H9 (cell line): ENCODE results near the gene MARS1. TPM values are rescaled to one million over a fixed set of nuclear protein-coding genes. Genes with fewer than 3 reads are reported as not detected.

Experiments
- DNase-seq: peaks from one replicate; pipeline ENCODE4 v3.0.0-alpha.2; 2017
- H2AFZ ChIP-seq: one replicate; pipeline ENCODE4 v1.6.1; 2013; ENCODE audit warnings: mild to moderate bottlenecking, low read length, control low read depth, moderate library complexity
- H2AK5ac ChIP-seq: 2 replicates; pipeline ENCODE4 v1.6.1; 2013; ENCODE audit warnings: low read length, control low read depth, mixed read lengths; ENCODE audit not compliant: insufficient read length
- H2BK120ac ChIP-seq: one replicate; pipeline ENCODE4 v1.6.1; 2013; ENCODE audit warnings: low read depth, mild to moderate bottlenecking, low read length, control low read depth, inconsistent platforms; ENCODE audit not compliant: poor library complexity, severe bottlenecking
- H2BK12ac ChIP-seq: 2 replicates; pipeline ENCODE4 v1.6.1; 2013; ENCODE audit warnings: low read length, control low read depth, mixed read lengths, low read depth; ENCODE audit not compliant: insufficient read length
- H2BK15ac ChIP-seq: 2 replicates; pipeline ENCODE4 v1.6.1; 2013; ENCODE audit warnings: low read depth, low read length, control low read depth
- H2BK20ac ChIP-seq: one replicate; pipeline ENCODE4 v1.6.1; 2013; ENCODE audit warnings: low read depth, mild to moderate bottlenecking, low read length, control low read depth, inconsistent platforms; ENCODE audit not compliant: poor library complexity, severe bottlenecking
- H2BK5ac ChIP-seq: 2 replicates; pipeline ENCODE4 v1.6.1; 2013; ENCODE audit warnings: low read length, control low read depth, mixed read lengths; ENCODE audit not compliant: insufficient read length
- H3K14ac ChIP-seq: 2 replicates; pipeline ENCODE4 v1.6.1; 2013; ENCODE audit warnings: low read length, control low read depth; ENCODE audit not compliant: insufficient read depth
- H3K18ac ChIP-seq: 2 replicates; pipeline ENCODE4 v1.6.1; 2013; ENCODE audit warnings: low read depth, mild to moderate bottlenecking, mixed read lengths, low read length, control low read depth; ENCODE audit not compliant: insufficient read length
- H3K23ac ChIP-seq: 2 replicates; pipeline ENCODE4 v1.6.1; 2013; ENCODE audit warnings: low read length, control low read depth, mixed read lengths, low read depth; ENCODE audit not compliant: insufficient read length
- H3K23me2 ChIP-seq: 2 replicates; pipeline ENCODE4 v1.6.1; 2013; ENCODE audit warnings: low read depth, mild to moderate bottlenecking, mixed read lengths, low read length, control low read depth; ENCODE audit not compliant: insufficient read length, poor library complexity, severe bottlenecking
- H3K27ac ChIP-seq: 2 replicates; pipeline ENCODE4 v1.5.1; 2013; ENCODE audit warnings: low read length, control low read depth, mixed read lengths, low read depth; ENCODE audit not compliant: insufficient read length
- H3K27me3 ChIP-seq: 2 replicates; pipeline ENCODE4 v1.6.1; 2013; ENCODE audit warnings: low read length, control low read depth, inconsistent platforms; ENCODE audit not compliant: insufficient read depth
- H3K4ac ChIP-seq: 2 replicates; pipeline ENCODE4 v1.6.1; 2013; ENCODE audit warnings: low read depth, mild to moderate bottlenecking, control low read depth, inconsistent platforms, low read length, moderate library complexity
- H3K4me1 ChIP-seq: 2 replicates; pipeline ENCODE4 v1.6.1; 2013; ENCODE audit warnings: low read length, control low read depth, inconsistent platforms; ENCODE audit not compliant: insufficient read depth
- H3K4me2 ChIP-seq: 2 replicates; pipeline ENCODE4 v1.6.1; 2013; ENCODE audit warnings: low read length, control low read depth, mixed read lengths; ENCODE audit not compliant: insufficient read length, insufficient read depth
- H3K56ac ChIP-seq: 2 replicates; pipeline ENCODE4 v1.6.1; 2013; ENCODE audit warnings: low read depth, mild to moderate bottlenecking, mixed read lengths, low read length, control low read depth; ENCODE audit not compliant: insufficient read length
- H3K79me1 ChIP-seq: 2 replicates; pipeline ENCODE4 v1.6.1; 2013; ENCODE audit warnings: low read depth, mild to moderate bottlenecking, moderate library complexity, low read length, control low read depth, inconsistent platforms; ENCODE audit not compliant: insufficient read depth, poor library complexity, severe bottlenecking
- H3K79me2 ChIP-seq: 2 replicates; pipeline ENCODE4 v1.6.1; 2013; ENCODE audit warnings: low read length, control low read depth, inconsistent platforms; ENCODE audit not compliant: insufficient read depth
- H3K9ac ChIP-seq: 2 replicates; pipeline ENCODE4 v1.6.1; 2013; ENCODE audit warnings: low read length, control low read depth, mixed read lengths; ENCODE audit not compliant: insufficient read length; ENCODE audit errors: extremely low read depth
- H3K9me3 ChIP-seq: one replicate; pipeline ENCODE4 v1.6.1; 2013; ENCODE audit warnings: low read depth, low read length, inconsistent platforms; ENCODE audit not compliant: control insufficient read depth
- H3T11ph ChIP-seq: one replicate; pipeline ENCODE4 v1.6.1; 2013; ENCODE audit warnings: mild to moderate bottlenecking, low read length, control low read depth, inconsistent platforms
- H4K20me1 ChIP-seq: one replicate; pipeline ENCODE4 v1.6.1; 2013; ENCODE audit not compliant: control insufficient read depth, insufficient read length, insufficient read depth
- H4K5ac ChIP-seq: 2 replicates; pipeline ENCODE4 v1.6.1; 2013; ENCODE audit warnings: low read depth, mild to moderate bottlenecking, mixed read lengths, low read length, control low read depth; ENCODE audit not compliant: insufficient read length
- H4K8ac ChIP-seq: replicated peaks from 2 replicates; pipeline ENCODE4 v1.6.1; 2013; ENCODE audit warnings: low read length, control low read depth, mixed read lengths, low read depth; ENCODE audit not compliant: insufficient read length
- H4K91ac ChIP-seq: 2 replicates; pipeline ENCODE4 v1.6.1; 2013; ENCODE audit warnings: low read depth, mild to moderate bottlenecking, moderate library complexity, mixed read lengths, low read length, control low read depth; ENCODE audit not compliant: insufficient read length
- H3K27ac Mint-ChIP-seq, 3 experiments: 2 replicates in 2 of 3; 3 replicates in 1 of 3; pipeline ENCODE4 v1.8.0; 2020 to 2021; ENCODE audit warnings: mixed read lengths in 3 of 3, mild to moderate bottlenecking in 1 of 3, moderate library complexity in 1 of 3
- H3K27me3 Mint-ChIP-seq: 2 replicates; pipeline ENCODE4 v1.8.0; 2021; ENCODE audit warnings: low read depth, mild to moderate bottlenecking, moderate library complexity, mixed read lengths
- H3K36me3 Mint-ChIP-seq, 3 experiments: 2 replicates in 2 of 3; 3 replicates in 1 of 3; pipeline ENCODE4 v1.8.0; 2020 to 2021; ENCODE audit warnings: low read depth in 3 of 3, mixed read lengths in 3 of 3; ENCODE audit not compliant: insufficient read depth in 1 of 3
- H3K4me1 Mint-ChIP-seq, 2 experiments: 2 replicates each; pipeline ENCODE4 v1.8.0; 2020; ENCODE audit warnings: mixed read lengths in 2 of 2
- H3K4me3 Mint-ChIP-seq, 2 experiments: 2 replicates in 1 of 2; 3 replicates in 1 of 2; pipeline ENCODE4 v1.8.0; 2020 to 2021; ENCODE audit warnings: mild to moderate bottlenecking in 2 of 2, mixed read lengths in 2 of 2, moderate library complexity in 1 of 2
- H3K9me3 Mint-ChIP-seq, 2 experiments: 2 replicates in 1 of 2; 3 replicates in 1 of 2; pipeline ENCODE4 v1.8.0; 2020; ENCODE audit warnings: mild to moderate bottlenecking in 2 of 2, mixed read lengths in 2 of 2, moderate library complexity in 1 of 2
- WGBS: extraction: QIAGEN DNeasy Blood & Tissue Kit; methylation state at CpG from one replicate; pipeline ENCODE4 v1.1.7; 2013; ENCODE audit warnings: missing lambda C conversion rate, low lambda C conversion rate, mixed read lengths; ENCODE audit not compliant: insufficient read length; ENCODE audit errors: extremely low coverage; 5-methylcytosine and 5-hydroxymethylcytosine counted together
- total RNA-seq: library from RNA; stranded (reverse); gene quantifications from 2 replicates; pipeline ENCODE4 v1.2.1, GENCODE V29; 2021
- TF ChIP-seq, protein P1 (sequence below): fragments of 200-600 bp; sonication (generic); conservative IDR thresholded peaks from 3 replicates; pipeline ENCODE4 v1.8.0; 2021; ENCODE audit warnings: antibody characterized with exemption, mild to moderate bottlenecking

MARS1 gene
- total RNA-seq, 1 experiment from 2014 or later, result 368 TPM

DNA sequence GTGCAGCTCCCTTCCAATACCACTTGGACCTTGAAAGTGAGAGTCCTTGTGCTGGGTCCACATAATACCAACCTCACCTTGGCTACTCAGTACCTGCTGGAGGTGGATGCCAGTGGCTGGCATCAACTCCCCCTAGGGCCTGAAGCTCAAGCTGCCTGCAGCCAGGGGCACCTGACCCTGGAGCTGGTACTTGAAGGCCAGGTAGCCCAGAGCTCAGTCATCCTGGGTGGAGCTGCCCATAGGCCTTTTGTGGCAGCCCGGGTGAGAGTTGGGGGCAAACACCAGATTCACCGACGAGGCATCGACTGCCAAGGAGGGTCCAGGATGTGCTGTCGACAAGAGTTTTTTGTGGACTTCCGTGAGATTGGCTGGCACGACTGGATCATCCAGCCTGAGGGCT, 38.5 kb upstream of the MARS1 start:
- H3K23ac ChIP-seq, result no peak overlapping the region
- no peaks in the 10 kb centered on the region for H4K20me1 ChIP-seq
- H2BK15ac ChIP-seq, result no peak overlapping the region
- H3K4me1 ChIP-seq, result no peaks in the 10 kb centered on the region; the same call in 1 of the 2 replicates
- H2AK5ac ChIP-seq, result no peak overlapping the region
- Mint-ChIP-seq H3K36me3 (peaks cover 0 to 2% (median 0%) of the 10 kb centered on the region in 3 experiments; a peak in 1 of 7 replicates), H3K27ac (no peak overlapping the region), H3K4me1 (peaks cover 12 to 20% of the 10 kb centered on the region in 2 experiments), H3K27me3 (no peaks in the 10 kb centered on the region; the same call in 1 of the 2 replicates), H3K4me3 (no peak overlapping the region), H3K9me3 (no peaks in the 10 kb centered on the region)
- no peak overlapping the region for H3K56ac ChIP-seq
- H2BK12ac ChIP-seq, result no peak overlapping the region
- H3T11ph ChIP-seq, result no peak overlapping the region
- H2BK5ac ChIP-seq, result no peak overlapping the region
- no peak overlapping the region for H4K5ac ChIP-seq
- TF ChIP-seq, protein P1, sequence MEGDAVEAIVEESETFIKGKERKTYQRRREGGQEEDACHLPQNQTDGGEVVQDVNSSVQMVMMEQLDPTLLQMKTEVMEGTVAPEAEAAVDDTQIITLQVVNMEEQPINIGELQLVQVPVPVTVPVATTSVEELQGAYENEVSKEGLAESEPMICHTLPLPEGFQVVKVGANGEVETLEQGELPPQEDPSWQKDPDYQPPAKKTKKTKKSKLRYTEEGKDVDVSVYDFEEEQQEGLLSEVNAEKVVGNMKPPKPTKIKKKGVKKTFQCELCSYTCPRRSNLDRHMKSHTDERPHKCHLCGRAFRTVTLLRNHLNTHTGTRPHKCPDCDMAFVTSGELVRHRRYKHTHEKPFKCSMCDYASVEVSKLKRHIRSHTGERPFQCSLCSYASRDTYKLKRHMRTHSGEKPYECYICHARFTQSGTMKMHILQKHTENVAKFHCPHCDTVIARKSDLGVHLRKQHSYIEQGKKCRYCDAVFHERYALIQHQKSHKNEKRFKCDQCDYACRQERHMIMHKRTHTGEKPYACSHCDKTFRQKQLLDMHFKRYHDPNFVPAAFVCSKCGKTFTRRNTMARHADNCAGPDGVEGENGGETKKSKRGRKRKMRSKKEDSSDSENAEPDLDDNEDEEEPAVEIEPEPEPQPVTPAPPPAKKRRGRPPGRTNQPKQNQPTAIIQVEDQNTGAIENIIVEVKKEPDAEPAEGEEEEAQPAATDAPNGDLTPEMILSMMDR, result no peak
- no peaks in the 10 kb centered on the region for H3K79me2 ChIP-seq
- H3K23me2 ChIP-seq, result no peaks in the 10 kb centered on the region
- WGBS, result no CpG with 5 or more reads among the region's 7 CpGs
- no peak overlapping the region for H2AFZ ChIP-seq
- no peaks in the 10 kb centered on the region for H3K79me1 ChIP-seq
- no peaks in the 10 kb centered on the region for H3K9me3 ChIP-seq
- H3K14ac ChIP-seq, result no peak overlapping the region
- no peaks in the 10 kb centered on the region for H3K27me3 ChIP-seq
- no peak overlapping the region for H3K4ac ChIP-seq
- no peak overlapping the region for H2BK120ac ChIP-seq
- no peak for DNase-seq
- no peak overlapping the region for H2BK20ac ChIP-seq
- no peak overlapping the region for H4K91ac ChIP-seq
- H3K9ac ChIP-seq, result no peak overlapping the region
- H3K27ac ChIP-seq, result no peak overlapping the region
- H3K4me2 ChIP-seq, result no peak overlapping the region
- H3K18ac ChIP-seq, result no peak overlapping the region
- no peak overlapping the region for H4K8ac ChIP-seq
